Activated CD4-positive, alpha-beta T cell treated with anti-CD3 and anti-CD28 coated beads for 24 hours (primary cell): Measurements from ENCODE around the gene MBTPS2.
"Not testable (repeated sequence)": the region's sequence is repeated elsewhere in the genome, so short reads cannot be mapped to it uniquely, and the experiment has no call there.

ENCODE experiments used
- DNase-seq, 2 donors: peaks; one replicate each; pipeline ENCODE4 v3.0.0-alpha.2; 2020; ENCODE audit warnings: low read depth in 2 of 2

Gene MBTPS2

DNA sequence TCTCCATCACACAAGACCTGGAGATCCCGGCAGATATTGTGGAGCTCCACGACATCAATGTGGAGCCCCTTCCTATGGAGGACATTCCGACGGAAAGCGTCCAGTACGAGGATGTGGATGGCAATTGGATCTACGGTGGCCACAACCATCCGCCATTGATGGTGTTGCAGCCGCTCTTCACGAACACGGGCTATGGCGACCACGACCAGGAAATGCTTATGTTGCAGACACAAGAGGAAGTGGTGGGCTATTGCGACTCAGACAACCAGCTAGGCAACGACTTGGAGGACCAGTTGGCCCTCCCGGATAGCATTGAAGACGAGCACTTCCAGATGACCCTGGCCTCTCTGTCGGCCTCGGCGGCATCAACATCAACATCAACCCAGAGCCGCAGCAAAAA is 17.1 kb downstream of the MBTPS2 start:
- no peak for DNase-seq

DNA sequence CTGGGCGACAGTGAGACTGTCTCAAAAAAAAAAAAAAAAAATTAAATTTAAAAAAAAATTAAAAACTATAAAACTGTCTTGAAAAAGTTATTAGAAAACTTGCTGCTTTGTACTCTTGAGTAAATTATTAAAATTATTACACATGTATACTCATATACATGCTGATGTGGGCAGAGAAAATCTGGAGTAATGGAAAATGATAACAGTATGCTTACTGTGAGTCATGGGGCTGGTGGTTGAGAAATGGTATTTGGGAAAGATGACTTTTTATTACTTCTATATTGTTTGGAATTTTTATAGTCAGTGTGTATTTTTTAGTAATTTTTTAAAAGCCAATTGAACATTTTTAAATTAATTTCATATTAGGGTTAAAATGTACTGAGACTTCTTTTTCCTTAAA is 23.8 kb downstream of the MBTPS2 start:
- DNase-seq: no peak

DNA sequence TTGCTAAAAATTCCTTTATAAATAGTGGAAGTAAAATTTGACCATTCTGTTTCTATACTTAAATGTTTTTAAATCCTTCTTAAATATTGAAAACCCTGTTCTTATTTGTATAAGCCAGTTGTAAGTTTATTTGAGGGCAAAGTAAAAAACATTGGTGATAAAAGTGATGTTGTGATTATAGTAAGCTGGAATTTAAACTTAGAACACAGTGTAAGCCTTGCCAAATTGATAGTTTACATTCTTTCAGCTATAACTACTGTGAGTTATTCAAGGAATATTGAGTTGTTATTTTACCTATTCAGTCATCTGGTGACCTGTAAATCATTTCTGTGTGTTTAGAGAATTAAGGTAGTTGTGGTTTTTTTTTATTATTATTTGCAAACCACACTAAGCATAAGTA is 26.0 kb downstream of the MBTPS2 start:
- no peak for DNase-seq

DNA sequence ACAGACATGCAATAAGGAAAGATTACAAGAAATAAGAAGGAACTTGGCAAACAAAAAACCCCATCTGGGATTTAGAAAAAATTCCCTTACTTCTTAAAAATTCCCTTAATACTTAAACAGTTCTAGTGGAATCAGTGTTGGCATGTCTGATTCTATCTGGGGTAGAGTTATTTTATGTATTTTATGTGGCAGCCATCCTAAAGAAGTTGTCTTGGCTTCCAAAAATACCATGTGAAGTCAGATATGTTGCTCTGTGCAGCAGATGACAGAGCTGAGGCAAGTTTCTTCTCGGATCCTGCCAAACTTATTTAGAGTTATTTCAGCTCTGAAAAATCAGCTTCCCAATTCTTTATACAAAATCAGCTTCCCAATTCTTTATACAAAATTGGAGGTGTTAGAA is 31.1 kb downstream of the MBTPS2 start:
- no peak for DNase-seq

DNA sequence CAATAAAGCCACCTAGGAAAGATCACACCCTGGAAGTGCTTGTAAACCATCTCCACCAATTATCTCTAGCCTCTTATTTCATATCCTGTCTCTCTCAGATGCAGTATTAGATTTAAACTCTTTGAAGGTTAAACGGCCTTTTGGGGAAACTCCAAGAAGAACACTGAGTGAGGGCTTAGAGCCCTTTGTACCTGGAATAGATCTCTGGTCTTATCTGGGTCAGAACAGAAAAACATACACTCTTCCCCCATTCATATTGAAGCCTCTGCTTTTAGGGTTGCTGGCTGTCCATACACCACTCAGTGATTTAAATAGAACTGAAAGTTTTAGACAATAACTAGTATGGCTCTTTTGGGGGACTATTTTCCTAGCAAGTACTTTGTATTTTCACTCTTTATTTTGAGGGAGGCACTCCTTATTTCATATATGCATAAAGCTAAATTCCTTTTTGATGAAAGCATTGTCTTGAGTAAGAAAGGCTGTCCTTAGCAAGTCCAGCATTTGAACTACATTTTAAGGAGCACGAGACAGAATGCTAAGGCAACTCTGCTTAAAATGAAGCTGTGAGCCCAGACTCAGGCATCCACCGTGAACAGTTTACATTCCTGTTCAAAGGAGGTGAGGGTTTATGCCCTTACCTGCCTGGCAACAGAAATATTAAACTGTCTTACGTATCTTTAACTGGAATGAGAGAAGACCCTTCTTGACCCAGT is 33.8 kb downstream of the MBTPS2 start:
- no peak for DNase-seq

DNA sequence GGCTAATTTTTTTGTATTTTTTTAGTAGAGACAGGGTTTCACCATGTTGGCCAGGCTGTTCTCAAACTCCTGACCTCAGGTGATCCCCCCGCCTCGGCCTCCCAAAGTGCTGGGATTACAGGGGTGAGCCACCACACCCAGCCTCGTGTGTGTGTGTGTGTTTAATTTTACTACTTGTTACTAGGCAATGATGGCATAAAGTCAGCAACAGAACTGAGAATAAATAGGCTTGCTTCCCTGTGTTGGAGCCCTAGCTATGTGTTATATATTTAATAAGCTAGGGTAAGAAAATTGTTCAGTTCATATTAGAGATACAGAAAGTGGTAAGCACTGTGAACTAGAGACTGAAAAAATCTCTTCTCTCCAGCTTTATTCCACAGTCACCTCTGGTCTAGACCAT is 34.8 kb downstream of the MBTPS2 start:
- DNase-seq: not testable (repeated sequence)

DNA sequence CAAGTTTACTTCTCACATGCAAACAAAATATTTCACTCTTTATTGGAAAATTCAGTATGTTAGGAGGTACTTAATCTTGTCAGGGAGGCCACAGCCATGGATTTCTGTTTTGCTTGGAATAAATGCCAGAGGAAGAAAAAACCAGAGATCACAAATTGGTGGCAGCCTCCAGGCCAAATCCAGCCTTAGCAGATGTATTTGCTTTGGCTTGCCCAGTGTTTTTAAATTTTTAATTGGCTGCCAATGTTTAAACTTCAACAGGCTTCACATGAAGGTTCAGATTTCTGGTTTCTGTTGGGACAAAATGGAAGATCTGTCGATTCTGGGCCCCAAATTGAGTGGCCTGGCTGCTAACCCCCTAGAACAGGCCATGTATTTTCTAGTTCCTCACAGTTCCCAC is 35.6 kb downstream of the MBTPS2 start:
- no peak for DNase-seq

DNA sequence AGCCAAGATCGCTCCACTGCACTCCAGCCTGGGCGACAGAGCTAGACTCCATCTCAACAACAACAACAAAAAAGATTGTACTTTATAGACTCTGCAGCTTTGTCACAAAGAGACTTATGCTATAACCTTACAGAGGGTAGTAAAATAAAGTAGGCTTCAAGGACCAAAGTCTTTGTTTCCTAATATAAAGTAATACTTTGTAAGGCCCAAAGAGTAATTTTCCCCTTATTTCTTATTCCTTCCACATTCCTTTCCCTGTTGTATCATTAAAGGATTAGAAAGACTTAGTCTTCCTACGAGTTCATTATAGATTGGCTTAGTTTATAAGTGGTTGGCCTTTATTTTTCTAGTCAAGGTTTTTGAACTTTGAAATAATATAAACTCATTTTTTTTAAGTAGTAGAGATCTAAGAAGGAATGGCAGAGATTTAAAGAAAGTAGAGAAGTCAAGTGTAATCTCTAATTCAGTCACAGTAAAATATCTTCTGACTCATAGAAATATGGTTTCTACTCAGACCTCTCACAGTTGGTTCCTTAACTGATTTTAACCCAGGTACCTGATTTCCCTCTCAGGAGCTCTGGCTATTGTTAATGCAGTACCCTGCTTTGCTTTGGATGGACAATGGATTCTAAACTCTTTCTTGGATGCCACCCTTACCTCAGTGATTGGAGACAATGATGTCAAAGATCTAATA is 42.6 kb downstream of the MBTPS2 start:
- DNase-seq: no peak

DNA sequence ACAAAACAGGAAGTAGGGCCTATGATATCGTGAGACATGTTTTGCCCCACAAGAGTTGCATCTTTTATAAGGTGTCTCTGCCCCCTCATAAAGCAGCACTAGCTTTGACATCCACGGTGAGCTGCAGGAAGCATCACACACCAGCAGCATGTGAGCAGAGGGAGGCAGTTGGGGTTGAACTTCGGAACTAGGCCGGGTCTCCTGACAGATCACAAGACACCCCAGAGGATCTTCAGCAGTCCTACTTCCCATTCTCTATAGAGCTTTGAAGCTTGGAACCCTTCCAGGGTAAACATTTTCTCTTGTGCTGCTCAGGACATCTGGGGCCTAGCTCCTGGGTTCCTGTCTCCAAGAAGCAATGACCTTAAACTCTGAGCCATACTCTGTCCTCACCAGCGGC is 43.8 kb downstream of the MBTPS2 start:
- no peak for DNase-seq

DNA sequence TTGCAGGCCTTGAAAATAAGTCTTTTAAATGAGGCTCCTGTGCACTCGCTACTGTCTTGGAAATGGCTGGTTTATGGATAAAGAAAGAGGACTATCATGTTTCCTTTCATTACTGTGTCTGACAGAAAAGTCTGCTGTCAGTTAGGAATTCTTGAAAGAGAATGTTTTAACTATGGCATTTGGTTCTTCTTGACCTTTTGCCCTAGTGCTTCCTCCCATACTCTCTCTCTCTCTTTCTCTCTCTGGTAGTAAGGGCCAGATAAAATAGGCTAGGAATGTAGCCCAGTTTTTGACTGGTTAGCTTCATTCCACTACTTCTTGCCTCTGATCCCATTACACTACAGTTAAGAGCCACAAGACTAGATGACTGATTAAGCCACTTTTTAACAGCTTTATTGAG is 46.2 kb downstream of the MBTPS2 start:
- DNase-seq: no peak

DNA sequence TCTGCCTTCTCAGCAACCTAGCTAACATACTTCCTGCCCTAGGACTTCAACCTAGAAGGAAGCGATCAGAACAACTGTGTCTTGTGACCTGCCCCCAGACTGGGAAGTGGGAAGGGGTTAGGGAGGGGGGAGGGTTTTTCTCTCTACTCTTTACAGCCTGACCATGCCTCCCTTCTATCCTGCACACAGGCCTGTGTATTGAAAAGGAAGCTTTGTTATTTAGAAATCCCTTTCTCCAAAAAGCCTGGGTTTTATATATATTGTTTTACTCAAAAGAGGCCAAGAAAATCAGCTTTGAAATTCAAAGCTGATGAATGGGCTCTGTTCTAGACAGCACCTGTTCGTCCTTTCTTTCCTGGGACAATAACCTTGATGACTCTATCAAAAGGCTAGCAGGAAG is 65.9 kb downstream of the MBTPS2 start:
- no peak for DNase-seq

DNA sequence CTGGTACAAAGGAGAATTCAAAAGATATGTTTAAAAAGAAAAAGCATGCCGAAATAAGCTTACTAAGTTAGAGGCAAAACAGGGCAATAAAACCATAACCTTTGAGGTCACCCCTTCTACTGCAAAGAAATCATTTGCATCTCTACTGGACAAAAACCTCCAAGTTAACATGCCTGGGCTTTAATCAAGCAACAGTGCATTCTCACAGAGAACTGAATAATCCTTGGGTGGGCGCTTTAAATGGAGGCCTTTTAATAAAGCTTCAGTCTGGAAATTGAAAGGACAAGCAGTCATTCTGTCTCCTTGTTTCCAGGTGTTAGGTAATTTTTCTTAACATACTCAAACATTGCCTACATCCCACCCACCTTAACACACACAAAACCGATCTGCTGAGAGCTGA is 66.5 kb downstream of the MBTPS2 start:
- DNase-seq: no peak

DNA sequence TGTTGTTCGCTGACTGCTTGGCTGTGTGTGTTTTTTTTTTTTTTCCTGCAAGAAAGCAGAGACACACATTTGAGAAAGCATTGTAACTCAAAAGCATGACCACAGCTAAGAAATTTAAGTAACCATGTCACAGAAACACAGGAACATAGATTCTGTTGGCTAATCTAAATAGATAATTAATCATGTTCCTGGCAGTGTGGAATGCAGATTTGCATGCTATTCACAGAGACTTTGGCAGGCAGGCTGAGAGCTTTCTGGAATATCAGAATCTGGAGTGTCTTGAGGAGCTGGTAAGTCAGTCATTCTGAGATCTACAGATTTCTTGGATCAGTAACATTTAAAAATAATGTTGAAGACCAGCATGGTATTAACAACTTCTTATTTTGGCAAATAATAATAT is 67.8 kb downstream of the MBTPS2 start:
- DNase-seq: no peak

DNA sequence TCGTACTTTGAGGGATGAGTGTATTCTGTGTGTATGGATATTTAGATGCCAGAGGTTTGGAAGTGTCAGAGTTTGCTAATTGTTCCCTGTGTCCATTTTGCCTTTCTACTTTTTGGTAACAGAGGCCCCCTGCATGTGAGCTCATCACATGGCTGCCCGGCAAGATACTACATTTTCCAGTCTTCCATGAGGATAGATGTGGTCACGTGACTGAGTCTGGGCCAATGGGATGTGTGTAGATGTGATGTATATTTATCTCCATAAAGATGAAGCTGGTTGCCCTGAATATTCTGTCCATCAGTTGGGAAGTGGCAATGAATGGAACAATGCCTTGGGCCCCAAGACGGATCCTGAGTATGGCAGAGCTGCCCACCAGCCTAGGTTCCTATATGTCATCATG is 72.1 kb downstream of the MBTPS2 start:
- no peak for DNase-seq

DNA sequence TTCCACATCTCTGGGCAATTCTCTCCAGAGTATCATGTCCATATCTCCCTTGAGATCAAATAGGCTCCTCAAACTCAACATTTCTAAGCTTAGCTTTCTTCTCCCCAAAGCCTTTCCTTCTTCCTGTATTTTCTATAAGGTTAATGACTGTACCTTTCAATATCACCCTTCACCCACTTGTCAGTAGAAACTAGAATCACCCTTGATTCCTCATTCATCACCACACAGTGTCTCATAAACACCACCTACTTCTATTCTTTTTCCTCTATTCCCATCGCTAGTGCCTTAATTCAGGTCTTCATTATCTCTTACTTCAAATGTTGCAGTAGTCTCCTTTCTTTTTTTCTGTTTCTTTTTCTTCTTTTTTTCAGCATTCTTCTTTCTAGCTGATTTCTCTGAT is 72.8 kb downstream of the MBTPS2 start:
- no peak for DNase-seq

DNA sequence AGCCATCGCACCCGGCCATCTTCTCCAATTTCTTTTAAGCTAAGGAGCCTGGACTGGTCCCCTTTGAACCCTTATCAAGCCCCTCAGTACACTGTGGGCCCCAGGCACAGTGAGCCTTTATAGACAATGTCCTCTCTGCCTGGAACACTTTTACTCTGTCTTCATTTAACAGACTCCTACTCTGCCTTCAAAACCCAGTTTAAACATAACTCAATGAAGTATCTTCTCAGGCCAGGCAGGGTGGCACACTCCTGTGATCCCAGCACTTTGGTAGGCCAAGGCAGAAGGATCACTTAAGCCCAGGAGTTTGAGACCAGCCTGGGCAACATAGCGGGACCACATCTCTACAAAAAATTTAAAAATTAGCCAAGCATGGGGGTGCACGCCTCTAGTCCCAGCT is 73.6 kb downstream of the MBTPS2 start:
- DNase-seq: no peak

DNA sequence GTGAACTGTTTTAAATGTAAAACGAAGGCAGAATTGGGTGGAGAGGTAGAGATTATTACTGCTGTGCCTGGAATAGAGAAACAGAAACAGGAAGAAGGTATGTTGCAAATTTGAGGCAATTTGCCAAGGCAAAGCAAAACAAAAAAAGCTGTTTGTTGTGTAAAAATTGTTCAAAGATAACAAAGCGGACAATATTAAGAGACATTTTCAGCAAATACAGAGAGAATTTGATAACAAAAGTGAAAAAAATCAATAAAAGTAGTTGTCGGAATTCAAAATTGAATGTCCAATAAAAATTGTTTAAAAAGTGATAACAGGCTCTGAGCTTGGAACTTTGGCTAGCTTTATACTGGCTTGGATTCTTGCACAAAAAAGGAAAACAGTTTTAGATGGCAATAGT is 86.7 kb downstream of the MBTPS2 start:
- DNase-seq: no peak

DNA sequence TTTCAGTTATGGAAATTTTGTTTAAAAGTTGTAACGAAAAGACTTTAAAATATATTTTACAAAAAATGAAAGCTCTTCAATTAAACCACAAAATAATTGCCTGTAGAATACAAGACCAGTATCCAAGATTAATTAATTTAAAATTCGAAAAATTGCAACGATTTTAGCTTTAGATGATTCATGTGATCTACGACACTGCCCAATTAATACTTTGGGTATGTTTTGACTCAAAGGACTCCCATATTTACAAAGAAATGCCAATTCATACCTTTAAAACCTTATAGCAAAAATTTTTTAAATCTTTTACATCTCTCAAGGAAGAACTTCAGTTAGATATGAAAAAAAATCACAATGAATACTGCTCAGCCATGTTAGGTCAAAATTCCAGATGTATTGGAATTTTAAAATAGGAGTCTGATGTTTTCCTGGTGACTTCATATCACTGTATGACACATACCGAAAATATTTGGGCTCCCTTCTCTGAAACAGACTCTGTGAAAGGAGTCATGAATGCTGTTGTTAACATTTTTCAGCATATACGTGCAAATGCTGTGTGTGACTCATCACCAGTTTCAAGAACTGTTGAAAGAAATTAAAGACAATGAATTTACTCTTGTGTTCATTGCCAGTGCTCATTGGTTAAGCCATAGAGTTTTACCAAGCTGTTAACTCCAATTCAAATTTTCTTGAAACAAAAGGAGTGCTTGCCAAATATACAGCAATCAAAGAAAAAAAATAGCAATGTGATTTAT is 87.3 kb downstream of the MBTPS2 start:
- DNase-seq: no peak

DNA sequence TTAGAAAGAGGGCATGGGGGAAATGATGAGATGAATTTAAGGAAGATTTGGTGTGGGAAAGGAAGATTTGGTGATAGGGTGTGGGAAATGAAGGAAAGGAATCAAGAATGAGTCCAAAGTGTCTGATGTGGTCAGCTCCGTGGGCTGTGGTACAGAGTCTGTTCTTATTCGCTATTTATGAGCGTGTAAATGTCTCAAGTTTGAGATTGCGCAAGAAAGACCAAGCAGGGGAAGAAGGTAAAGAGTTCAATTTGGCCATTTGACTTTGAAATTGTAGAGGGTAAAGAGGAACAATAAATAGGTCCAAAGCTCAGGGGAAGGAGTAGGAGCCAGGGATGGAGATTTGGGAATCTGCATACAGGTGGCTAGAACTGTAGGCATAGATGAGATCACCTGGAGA is 89.8 kb downstream of the MBTPS2 start:
- no peak for DNase-seq

DNA sequence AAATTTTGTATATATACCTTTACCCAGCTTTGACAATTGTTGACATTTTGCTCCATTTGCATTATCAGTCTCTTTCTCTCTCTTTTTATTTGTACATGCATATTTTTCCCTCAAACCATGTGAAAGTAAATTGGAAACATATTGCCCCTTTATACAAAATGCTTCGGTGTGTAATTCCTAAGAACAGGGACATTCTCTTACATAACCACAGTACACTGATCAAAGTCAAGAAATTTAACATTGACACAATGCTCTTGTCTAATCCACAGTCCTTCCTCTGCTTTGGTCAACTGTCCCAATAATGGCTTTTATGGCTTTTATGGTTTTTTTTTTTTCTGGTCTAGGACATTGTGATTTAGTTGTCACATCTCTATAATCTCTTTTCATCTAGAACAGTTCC is 91.6 kb downstream of the MBTPS2 start:
- DNase-seq: no peak

DNA sequence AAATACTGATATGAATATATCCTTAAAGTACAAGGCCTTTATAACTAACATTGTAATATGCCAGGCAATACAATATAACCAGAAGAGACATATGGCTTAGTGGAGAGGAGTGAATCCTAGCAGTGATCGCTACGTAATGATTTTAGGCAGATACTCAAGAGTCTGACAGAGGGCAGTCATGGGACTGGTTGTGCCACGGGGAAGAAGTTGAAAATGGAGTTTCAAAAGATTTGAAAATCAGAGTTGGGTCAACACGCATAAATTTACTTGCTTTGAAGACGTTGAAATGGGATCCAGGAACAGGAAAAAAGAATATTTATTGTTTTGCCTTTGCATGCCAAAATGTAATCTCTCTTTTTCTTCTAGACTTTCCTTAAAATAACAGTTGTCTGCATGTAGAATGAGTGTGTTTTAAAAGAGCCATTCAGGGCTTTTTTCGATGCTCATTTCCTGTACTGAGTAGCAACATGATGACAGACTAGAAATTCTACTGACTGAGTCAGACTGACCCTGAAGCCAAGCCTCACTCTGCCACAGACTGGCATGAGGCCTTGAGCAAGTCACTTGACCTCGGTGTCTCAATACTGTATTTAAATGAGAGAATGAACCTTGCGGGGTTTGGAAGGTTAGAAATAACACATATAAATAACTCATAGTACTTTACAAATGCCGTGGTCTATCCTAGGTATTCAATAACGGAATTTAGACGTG is 93.0 kb downstream of the MBTPS2 start:
- DNase-seq: no peak

DNA sequence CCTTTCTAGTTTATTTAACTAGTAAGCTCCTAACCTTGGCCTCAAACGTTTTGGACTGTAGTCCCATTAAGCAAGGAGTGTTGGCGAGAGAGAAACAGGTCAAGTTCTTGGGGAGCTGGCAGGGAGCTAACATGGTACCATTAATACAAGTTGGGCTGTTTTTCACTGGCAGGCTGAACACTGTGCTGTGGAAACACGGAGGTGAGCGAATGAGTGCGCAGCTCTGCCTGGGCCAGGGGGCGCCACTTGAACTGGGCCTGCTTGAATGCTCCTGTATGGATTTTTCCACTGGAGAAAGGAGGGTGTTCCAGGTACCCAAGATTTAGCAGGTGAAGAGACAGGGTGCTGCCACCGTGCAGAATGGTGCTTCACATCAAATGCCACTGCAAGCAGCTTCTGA is 93.7 kb downstream of the MBTPS2 start:
- no peak for DNase-seq
